ENCODE measurements around the gene ZNF629.
A peak's percentile ranks its signal among the peaks of the same experiment; 100 is the strongest.
"Not testable (repeated sequence)": the region's sequence is repeated elsewhere in the genome, so short reads cannot be mapped to it uniquely, and the experiment has no call there.

The ZNF629 gene

DNA sequence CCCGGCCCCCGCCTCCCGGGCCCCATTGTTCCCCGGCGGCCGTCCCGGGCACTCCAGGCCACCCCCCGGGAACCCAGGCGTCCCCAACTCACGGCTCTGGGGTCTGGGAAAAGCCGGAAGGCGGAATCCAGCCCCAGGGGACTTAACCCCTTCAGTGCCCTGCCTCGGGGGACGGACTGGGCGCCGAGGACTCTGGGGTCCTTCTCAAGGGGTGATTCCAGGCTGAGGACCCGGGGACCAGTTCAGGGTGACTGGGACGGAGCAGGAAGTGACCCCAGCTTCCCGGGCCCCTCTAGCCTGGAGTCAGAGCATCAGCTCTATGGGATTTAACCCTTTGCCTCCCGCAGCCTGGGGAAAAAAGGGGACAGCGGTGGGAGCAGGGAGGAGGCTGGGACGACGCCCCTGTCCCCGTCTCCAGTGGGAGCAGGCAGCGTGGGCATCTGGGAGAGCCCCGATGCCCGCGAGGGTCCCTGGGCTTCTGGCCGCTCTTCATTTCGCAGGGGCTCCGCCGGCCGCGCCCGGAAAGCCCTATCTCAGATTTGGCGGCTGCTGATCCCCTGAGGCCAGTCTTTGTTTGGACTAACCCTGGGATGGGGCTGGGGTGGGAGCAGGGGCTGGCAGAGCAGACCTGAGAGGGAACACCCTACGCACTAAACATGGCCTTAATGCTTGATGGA lies at the start of gene ZNF629:
TSS of gene ZNF629 (minus strand) at position 270 of the 677 bp plus-strand sequence. CDS start 2,723 bp downstream, outside the sequence.
- no peak for DNase-seq (ENCODE audit: low spot score)

DNA sequence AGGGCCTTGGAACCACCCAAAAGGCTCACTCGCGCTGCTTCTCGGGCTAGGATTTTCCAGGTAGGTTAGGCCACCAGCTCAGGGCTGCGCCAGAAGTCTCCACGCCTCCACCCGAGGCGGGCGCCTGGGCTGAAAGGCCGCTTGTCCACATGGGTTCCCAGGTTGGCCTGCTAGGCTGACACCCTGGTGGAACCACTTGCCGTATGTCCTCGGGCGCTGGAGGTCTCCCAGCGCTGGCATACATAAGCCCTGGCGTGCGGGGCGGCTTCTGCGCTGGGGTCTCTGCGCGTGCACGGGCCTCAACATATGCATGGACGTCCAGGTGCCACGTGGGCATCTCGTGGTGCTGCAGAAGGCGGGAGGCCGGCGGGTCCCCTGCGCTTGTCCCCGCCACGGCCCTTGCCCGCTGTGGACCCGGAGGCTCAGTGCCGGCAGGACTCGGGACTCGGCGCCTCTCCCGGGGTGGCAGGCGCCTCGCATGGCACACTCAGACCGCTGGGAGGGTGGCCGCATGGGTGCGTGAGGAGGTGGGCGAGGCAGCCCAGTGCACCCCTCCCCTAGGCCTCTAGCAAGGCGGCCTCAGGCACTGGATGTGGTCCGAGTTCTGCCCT lies 47.2 kb upstream of the ZNF629 start:
- DNase-seq (ENCODE audit: low spot score) = no peak

DNA sequence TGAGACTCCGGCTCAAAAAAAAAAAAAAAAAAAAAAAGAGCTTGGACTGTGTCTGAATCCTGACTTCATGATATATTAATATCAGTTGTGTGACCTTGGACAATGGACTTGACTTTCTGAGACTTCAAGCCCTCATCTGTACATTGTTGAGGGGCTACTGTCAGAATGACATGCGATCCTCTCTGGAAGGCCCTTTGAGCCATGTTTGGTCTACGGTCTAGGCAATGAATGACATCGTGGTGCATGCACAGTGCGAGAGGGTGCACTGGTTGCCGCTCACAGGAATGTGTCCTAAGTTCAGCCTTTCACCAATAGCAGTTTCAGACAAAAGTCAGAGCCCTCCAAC lies 43.0 kb upstream of the ZNF629 start:
- DNase-seq (ENCODE audit: low spot score) = no peak

DNA sequence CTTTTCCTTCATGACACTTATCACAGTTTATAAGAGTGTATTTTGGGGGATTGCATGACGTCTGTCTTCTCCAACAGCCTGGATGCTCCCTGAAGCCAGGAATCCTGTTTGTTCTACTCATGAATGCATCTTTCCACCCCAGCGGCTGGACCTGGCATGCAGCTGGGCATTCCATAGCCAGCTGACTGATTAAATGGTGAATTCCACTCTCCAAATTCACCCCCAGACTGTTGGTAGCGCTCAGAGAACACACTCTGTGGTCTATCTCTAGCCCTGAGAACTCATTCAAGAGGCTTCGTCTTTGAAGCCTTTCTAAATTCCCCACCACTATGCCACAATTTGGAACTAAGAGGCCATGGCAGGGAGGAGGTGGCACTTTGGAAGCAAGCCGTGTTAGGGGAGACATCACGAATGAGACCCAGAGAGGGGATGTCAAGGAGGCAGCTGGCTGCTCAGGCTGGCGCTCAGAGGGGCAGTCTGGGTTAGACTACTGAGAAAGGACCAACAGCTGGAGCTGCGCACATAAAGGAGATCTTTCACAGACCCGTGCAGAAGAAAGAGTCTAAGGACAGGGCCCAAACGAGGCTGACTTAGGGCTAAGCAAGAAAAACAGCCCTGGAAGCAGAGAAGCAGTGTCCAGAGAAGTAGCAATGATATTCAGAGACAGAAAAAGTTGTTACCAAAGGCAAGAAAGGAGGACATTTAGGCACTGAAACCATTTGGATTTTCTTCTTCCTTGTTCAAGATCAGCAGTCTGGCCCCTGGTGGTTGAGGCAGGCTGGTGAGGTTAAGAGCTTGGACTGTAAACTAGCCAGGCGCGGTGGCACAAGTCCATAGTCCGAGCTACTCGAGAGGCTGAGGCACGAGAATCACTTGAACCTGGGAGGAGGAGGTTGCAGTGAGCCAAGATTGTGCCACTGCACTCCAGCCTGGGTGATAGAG lies 42.4 kb upstream of the ZNF629 start:
- DNase-seq (ENCODE audit: low spot score) = no peak

DNA sequence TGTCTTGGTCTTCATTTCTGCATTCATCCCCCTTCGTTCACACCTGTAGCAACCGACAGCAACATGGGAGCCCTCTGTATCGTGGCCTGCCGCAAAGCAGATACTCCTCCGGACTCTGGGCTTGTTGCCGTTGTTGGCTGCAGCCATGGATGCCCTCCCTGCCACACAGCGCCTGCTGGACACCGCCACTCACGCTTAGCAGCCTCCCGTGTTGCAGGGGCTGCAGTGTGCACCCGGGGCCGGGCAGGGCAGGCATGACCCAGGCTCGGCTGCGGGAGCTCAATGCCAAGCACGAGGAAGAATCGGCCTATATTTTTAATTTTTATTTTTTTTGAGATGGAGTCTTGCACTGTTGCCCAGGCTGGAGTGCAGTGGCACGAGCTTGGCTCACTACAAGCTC lies 34.9 kb upstream of the ZNF629 start:
- no peak for DNase-seq (ENCODE audit: low spot score)

DNA sequence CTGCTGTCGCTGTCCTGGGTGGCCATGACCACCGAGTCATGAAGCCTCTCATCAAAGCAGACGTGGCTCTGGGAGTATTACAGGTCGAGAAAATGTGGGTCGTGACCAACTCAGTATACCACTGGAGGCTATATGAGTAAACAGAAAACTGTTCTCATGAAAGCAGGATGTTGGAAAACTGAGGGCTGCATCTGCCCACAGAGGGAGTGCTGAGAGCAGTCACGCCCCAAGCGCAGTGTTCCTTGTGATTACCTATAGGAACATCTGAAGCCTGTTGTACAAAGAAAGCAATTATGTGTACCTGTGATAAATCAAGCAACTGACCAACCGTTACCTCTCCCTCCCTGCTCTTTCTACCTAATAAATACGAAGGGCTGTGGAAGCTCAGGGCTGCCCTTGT lies 34.4 kb upstream of the ZNF629 start:
- DNase-seq (ENCODE audit: low spot score) = not testable (repeated sequence)

DNA sequence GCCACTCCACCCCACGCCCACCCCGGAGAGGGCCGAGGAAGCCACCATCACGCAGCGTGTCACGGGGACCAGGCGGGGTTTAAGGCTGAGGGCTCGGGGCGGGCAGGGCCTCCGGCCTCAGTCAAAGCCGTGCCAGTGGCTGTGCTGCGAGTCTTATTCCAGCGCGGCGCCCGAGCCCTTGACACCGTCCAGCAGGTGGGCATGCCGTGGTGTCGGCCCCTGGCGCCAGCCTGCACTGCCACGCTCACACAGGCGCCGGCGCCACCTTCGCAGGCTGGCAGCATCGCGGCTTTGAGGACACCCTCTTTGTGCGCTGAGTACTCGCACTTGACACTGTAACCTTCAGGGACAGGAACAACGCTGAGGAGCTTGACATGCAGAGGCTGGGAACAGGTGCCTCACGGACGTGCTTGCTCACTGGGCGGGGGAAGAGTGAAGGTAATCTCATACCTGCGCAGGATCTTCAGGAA lies 34.0 kb upstream of the ZNF629 start:
- no peak for DNase-seq (ENCODE audit: low spot score)

DNA sequence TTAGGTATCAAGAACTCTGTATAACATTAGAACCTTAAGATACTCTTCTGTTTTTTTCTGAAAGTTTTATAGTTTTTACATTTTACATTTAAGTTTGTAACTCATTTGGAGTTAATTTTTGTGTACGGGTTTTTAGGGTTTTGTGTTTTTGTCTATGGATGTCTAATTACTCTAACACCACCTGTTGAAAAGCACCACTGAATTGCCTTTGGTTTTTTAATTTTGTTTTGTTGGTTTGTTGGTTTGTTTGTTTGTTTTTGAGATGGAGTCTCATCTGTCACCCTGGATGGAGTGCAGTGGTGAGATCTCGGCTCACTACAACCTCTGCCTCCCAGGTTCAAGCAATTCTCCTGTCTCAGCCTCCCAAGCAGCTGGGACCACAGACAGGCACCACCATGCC lies 29.8 kb upstream of the ZNF629 start:
- DNase-seq (ENCODE audit: low spot score) = no peak

DNA sequence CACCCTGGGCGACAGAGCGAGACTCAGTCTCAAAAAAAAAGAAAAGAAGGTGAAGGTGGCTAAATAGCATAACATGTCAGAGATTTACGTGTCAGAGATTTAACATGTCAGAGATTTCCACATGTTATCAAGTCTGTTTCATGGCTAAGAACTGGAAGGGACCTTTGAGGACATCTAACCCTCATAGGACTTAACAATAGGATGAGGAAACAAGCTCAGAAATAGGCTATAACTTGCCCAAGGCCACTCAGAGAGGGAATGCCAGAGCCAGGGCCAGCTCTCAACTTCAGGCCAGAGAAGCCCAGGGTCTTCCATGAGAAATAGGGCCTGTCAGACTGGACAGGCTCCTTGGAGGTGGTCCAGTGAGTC lies 26.8 kb upstream of the ZNF629 start:
- no peak for DNase-seq (ENCODE audit: low spot score)

DNA sequence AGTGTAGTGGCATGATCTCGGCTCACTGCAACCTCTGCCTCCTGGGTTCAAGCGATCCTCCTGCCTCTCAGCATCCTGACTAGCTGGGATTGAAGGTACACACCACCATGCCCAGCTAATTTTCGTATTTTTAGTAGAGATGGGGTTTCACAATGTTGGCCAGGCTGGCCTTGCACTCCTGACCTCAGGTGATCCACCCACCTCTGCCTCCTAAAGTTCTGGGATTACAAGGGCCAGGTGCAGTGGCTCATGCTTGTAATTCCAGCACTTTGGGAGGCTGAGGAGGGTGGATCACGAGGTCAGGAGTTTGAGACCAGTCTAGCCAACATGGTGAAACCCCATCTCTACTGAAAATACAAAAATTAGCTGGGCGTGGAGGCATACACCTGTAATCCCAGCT lies 22.7 kb upstream of the ZNF629 start:
- not testable (repeated sequence) for DNase-seq (ENCODE audit: low spot score)

DNA sequence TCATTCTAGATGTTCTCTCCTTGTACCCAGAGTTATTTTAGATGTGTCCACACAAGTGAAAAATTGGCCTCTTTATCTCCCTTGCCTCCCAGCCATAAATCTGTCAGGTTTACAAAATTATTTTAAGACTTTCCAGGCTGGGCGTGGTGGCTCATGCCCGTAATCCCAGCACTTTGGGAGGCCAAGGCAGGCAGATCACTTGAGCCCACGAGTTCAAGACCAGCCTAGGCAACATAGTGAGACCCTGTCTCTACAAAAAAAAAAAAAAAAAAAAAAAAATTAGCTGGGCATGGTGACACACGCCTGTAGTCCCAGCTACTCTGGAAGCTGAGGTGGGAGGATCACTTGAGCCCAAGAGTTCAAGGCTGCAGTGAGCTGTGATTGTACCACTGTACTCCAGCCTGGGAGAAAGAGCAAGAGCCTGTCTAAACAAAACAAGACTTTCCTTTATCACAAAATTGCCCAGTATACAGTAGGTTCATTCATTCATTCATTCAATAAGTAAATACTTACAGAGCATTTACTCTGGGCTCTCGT lies 22.0 kb upstream of the ZNF629 start:
- DNase-seq (ENCODE audit: low spot score) = not testable (repeated sequence)

DNA sequence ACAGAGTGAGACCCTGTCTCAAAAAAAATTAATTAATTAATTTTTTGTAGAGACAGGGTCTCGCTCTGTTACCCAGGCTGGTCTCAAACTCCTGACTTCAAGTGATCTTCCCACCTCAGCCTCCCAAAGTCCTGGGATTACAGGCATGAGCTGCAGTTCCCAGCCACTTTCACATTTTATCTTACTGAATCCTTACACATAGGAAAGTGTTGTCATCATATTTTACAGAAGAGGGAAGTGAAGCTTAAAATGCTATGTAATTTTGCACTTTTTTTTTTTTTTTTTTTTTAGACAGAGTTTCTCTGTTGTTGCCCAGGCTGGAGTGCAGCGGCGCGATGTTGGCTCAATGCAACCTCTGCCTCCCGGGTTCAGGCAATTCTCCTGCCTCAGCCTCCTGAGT lies 21.1 kb upstream of the ZNF629 start:
- no peak for DNase-seq (ENCODE audit: low spot score)

DNA sequence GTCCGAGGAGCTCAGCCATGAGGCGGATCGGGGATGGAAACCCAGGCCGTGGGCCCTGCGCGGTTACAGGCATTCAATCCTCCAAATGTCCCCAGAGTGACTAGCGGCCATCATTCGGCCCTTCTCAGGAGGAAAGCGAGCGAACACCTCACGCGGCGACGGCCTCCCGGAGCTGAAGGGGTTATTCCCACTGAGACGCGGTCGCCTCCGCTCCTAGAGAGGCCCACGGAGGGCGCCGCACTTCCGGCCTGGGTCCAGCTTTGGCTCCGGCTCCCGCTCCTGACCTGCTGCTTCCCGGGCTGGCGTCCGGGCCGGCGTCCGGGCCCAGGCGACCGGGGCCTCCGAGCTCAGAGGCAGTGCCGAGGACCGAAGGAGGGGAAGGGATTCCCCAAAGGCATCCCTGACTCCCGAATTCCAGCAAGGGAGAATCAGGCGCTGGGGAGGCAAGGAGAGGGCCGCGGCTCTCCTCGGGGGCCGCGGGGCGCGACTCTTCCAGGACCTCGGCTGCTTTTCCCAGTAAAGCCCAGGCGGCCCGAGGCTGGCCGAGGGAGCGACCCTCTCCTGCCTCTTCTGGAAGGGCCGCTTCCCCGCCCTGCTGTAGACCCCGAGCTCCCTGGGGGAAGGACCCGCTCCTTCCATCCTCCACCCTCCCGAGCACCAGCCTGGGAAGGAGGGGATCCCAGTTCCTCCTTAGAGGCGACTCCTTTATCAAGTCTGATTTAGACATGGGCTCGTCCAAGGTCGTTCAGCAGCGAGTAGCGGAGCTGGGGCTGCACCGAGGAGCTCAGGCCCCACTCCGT lies 18.6 kb upstream of the ZNF629 start:
- no peak for DNase-seq (ENCODE audit: low spot score)

DNA sequence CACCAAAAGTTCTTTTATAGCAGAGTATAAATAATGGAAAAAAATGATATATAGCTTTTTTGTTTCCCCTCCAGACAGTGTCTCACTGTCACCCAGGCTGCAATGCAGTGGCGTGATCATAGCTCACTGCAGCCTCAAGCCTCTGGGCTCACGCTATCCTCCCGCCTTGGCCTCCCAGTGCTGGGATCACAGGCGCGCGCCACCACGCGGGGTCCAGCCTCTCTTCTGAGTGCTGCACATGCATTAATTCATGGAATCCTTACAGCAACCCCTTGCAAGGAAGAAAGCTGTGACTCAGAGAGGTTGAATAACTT lies 18.0 kb upstream of the ZNF629 start:
- no peak for DNase-seq (ENCODE audit: low spot score)

DNA sequence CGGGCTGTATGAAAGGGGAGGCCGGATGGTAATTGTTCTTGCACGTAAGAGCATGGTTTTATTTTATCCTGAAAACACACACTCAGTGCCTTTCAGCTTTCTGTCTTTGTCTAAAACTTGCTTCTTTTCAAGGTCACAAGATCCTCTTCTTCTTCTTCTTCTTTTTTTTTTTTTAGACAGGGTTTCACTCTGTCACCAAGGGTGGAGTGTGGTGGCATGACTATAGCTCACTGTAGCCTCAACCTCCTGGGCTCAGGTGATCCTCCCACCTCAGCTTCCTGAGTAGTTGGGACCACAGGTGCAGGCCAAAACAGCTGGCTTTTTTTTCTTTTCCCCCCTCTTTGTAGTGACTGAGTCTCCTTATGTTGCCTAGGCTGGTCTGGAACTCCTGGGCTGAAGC lies 15.9 kb upstream of the ZNF629 start:
- no peak for DNase-seq (ENCODE audit: low spot score)

DNA sequence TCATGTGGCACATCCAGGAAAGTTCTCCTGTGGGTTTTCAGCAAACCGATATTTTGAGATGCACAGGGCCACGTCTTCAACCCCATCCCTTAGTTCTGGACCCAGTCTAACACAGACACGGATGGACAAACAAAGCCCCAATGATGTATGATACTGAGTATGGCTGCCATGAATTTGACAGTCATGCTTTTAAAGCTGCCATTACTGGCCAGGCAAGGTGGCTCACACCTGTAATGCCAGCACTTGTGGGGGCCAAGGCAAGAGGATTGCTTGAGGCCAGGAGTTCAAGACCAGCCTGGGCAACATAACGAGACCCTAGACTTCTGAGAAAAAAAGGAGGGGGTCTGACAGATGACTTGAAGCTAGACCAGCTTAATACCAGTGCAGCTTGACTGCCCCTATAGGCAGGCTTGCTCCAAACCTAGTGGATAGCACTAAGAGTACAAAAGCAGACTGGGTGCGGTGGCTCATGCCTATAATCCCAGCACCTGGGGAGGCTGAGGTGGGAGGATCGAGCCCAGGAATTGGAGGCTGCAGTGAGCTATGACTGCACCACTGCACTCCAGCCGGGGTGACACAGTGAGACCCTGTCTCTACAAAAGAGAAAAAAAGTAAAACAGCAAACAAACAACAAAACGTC lies 10.8 kb upstream of the ZNF629 start:
- DNase-seq (ENCODE audit: low spot score) = peak; percentile 6

DNA sequence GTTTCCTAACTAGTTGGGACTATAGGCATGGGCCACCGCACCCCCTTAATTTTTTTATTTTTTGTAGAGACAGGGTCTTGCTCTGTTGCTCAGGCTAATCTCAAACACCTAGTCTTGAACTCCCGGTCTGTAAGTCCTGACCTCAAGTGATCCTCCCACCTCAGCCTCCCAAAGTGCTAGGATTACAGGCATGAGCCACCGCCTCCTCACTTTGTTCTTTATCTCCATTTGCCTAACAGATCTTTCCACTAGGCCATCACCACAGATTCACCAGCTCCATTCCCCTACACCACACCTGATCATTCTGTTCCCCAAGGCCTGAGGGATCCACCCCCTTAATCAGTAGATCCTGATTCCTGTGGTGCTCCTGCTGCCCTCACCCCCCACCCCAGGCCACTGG lies 7.6 kb upstream of the ZNF629 start:
- DNase-seq (ENCODE audit: low spot score) = no peak

DNA sequence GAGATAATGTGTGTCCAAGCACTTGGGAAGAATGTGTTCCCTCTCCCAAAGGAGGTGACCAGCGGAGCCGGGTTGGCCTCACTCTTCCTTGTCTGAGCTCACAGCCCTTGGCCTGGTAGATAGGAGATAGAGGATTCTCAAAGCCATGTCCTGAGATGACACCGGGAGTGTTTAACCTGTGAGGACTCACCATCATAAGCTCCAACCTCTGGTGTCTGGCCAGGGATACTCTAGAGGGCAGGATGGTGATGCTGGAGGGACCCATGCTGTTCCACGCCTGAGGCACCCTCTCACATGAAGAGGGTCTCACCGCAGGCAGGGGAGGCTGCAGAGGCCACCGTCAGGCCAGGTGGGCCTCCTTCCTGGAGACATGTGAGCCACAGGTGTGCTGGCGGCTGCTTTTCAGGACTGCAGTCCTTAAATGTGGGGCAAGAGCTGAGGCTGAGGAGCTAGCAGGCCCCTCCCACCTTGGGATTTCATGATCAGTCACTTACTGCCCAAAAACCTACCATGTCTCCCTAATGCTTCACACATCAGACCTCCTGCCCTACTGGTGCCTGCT lies 6.6 kb upstream of the ZNF629 start:
- DNase-seq (ENCODE audit: low spot score) = no peak

DNA sequence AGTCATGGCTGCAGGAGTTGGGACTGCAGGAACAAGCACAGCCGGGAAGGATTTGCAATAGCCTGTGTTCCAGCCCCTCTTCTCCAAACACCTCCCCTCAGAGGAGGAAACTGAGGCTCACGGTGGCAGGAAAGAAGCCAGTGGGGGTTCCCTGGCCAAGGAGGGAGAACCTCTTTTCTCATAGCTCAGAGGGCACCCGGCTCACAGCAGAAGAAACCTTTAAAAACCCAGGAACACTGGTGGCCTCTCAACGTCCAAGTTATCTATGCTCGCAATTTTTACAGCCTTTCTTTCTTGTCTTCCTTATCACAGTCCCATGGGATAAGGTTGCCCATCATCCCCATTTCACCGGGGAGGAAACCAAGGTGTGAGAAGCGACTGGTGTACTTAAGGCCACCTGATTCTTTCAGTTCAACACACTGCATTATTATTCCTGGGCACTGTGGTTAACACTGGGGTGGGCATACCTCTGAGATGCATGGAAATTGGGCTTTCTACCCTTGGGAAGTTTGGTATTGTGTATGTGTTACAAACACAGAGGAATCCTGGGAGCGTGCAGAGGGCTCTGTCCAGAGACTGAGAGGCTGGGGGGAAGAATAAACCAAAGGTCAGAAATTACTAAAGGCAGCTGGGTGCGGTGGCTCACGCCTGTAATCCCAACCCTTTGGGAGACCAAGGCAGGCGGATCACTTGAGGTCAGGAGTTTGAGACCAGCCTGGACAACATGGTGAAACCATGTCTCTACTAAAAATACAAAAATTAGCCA lies 791 bp upstream of the ZNF629 start:
- no peak for DNase-seq (ENCODE audit: low spot score)

DNA sequence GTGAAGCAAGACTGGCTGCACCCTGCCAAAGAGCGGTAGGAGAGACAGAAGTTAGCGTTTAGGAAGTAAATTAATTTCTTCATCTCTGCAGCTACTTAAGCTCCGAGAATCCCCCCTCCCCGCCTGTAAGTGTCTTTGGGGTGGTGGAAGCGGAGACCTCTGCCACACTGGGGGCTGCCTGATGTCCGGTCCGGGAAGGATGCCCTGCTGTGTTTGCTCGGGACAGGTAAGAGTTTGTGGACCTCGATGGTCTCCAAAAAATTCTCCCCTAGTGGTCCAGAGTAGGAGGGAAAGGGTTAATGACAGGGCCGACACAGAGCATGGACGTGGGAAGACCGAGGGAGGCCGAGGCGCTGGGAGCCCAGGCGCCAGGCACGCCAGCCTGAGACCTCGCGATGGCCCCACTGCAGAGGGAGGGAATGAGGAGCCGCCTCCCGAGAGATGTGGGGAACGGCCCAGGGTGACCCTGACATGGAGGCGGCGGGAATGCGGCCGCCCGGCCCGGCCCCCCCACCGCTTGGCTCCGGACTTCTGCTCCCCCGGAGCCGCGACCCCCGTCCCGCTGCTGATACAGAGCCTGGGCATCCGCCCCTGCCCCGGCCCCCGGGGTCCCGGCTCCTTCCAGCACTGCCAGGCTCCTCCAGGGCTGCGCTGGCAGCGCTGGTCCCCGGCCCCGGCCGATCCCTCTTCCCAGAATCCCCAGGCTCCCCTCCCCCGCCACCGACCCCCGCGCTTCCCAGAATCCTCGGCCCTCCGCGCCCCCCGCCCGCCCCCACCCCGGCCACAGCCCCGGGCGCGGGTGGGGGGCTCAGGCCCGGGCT lies 680 bp downstream of the ZNF629 start:
- DNase-seq (ENCODE audit: low spot score) = no peak
